Neural cell (in vitro differentiated cells): Measurements from ENCODE around the gene MXD3. TPM values are rescaled to one million over a fixed set of nuclear protein-coding genes. Genes with fewer than 3 reads are reported as not detected.

Source experiments
- H2AFZ ChIP-seq: fragments of 200-600, 300-800 bp; sonication (generic), shearing (Covaris generic); 2 replicates; pipeline ENCODE4 v1.6.0; 2014; ENCODE audit warnings: low read depth, mild to moderate bottlenecking, antibody characterized with exemption, low read length, moderate library complexity
- H3F3A ChIP-seq: fragments of 200-600 bp; shearing (Covaris generic); 2 replicates; pipeline ENCODE4 v1.6.1; 2016; ENCODE audit warnings: mild to moderate bottlenecking, moderate library complexity, mixed read lengths, antibody characterized with exemption, low read length; ENCODE audit not compliant: insufficient read depth, poor library complexity, severe bottlenecking
- H3K27ac ChIP-seq: fragments of 200-600, 300-800 bp; sonication (generic), shearing (Covaris generic); 2 replicates; pipeline ENCODE4 v1.5.1; 2014; ENCODE audit warnings: mild to moderate bottlenecking, low read length, moderate library complexity
- H3K27me3 ChIP-seq: fragments of 300-800, 200-600 bp; sonication (generic), shearing (Covaris generic); 2 replicates; pipeline ENCODE4 v1.6.0; 2014; ENCODE audit warnings: mild to moderate bottlenecking, low read depth, low read length, moderate library complexity; ENCODE audit not compliant: insufficient read depth
- H3K36me3 ChIP-seq: fragments of 300-800, 200-600 bp; sonication (generic), shearing (Covaris generic); 2 replicates; pipeline ENCODE4 v1.5.1; 2014; ENCODE audit warnings: mild to moderate bottlenecking, antibody characterized with exemption, low read length, moderate library complexity; ENCODE audit not compliant: insufficient read depth
- H3K4me2 ChIP-seq: fragments of 300-800, 200-600 bp; sonication (generic), shearing (Covaris generic); 2 replicates; pipeline ENCODE4 v1.6.0; 2014; ENCODE audit warnings: mild to moderate bottlenecking, low read length
- H3K4me3 ChIP-seq: fragments of 300-800, 200-600 bp; sonication (generic), shearing (Covaris generic); 2 replicates; pipeline ENCODE4 v1.5.1; 2014; ENCODE audit warnings: mild to moderate bottlenecking, low read length, moderate library complexity
- H3K79me2 ChIP-seq: fragments of 200-600 bp; shearing (Covaris generic); replicated peaks from 2 replicates; pipeline ENCODE4 v1.6.0; 2014; ENCODE audit warnings: mild to moderate bottlenecking, low read length, moderate library complexity; ENCODE audit not compliant: insufficient read depth
- H3K9ac ChIP-seq: fragments of 300-800, 200-600 bp; sonication (generic), shearing (Covaris generic); 2 replicates; pipeline ENCODE4 v1.6.1; 2016; ENCODE audit warnings: mild to moderate bottlenecking, low read length, mixed read lengths
- H3K9me2 ChIP-seq: fragments of 200-600 bp; shearing (Covaris generic); 2 replicates; pipeline ENCODE4 v1.6.1; 2016; ENCODE audit warnings: mild to moderate bottlenecking, low read length, mixed read lengths; ENCODE audit not compliant: insufficient read depth
- H3K9me3 ChIP-seq: fragments of 200-600, 300-800 bp; sonication (generic), shearing (Covaris generic); 2 replicates; pipeline ENCODE4 v1.6.1; 2016; ENCODE audit warnings: mild to moderate bottlenecking, mixed run types, low read length, moderate library complexity, mixed read lengths
- H4K20me1 ChIP-seq: fragments of 200-600 bp; shearing (Covaris generic); 2 replicates; pipeline ENCODE4 v1.6.1; 2016; ENCODE audit warnings: mild to moderate bottlenecking, mixed run types; ENCODE audit not compliant: insufficient read depth
- CTCF ChIP-seq: fragments of 450-650 bp; IDR thresholded peaks from 2 replicates; pipeline ENCODE4 v1.5.1; 2014; ENCODE audit warnings: antibody characterized with exemption, mild to moderate bottlenecking, moderate library complexity; ENCODE audit not compliant: poor library complexity, severe bottlenecking
- EP300 ChIP-seq: fragments of 450-650 bp; conservative IDR thresholded peaks from 2 replicates; pipeline ENCODE4 v1.6.1; 2014; ENCODE audit warnings: antibody characterized with exemption, mild to moderate bottlenecking, moderate library complexity; ENCODE audit not compliant: poor library complexity, severe bottlenecking
- EZH2 ChIP-seq: fragments of 200-600, 300-800 bp; shearing (Covaris generic), sonication (generic); IDR thresholded peaks from 2 replicates; pipeline ENCODE4 v1.6.1; 2014; ENCODE audit warnings: antibody characterized with exemption, low read length, borderline replicate concordance, mild to moderate bottlenecking; ENCODE audit not compliant: insufficient read depth, poor library complexity, severe bottlenecking
- MXI1 ChIP-seq: fragments of 450-650 bp; conservative IDR thresholded peaks from 2 replicates; pipeline ENCODE4 v1.6.1; 2014; ENCODE audit warnings: antibody characterized with exemption, mild to moderate bottlenecking; ENCODE audit not compliant: poor library complexity, severe bottlenecking
- POLR2AphosphoS5 ChIP-seq: IDR thresholded peaks from 2 replicates; pipeline ENCODE4 v1.6.1; 2012
- RAD21 ChIP-seq: fragments of 450-650 bp; conservative IDR thresholded peaks from 2 replicates; pipeline ENCODE4 v1.6.1; 2014; ENCODE audit warnings: antibody characterized with exemption, mild to moderate bottlenecking, moderate library complexity
- REST ChIP-seq: IDR thresholded peaks from 2 replicates; pipeline ENCODE4 v1.6.1; 2012; ENCODE audit warnings: borderline replicate concordance
- SMC3 ChIP-seq: fragments of 450-650 bp; conservative IDR thresholded peaks from 2 replicates; pipeline ENCODE4 v1.6.1; 2014; ENCODE audit warnings: antibody characterized with exemption, mild to moderate bottlenecking, moderate library complexity; ENCODE audit not compliant: poor library complexity
- TAF1 ChIP-seq: IDR thresholded peaks from 2 replicates; pipeline ENCODE4 v1.6.1; 2012; ENCODE audit warnings: low read depth
- polyA plus RNA-seq: library from polyadenylated mRNA; depleted of rRNA; stranded (reverse); fragments of >200 nt; gene quantifications from 2 replicates; pipeline ENCODE4 v1.2.3, GENCODE V29; 2014

MXD3 gene
- polyA plus RNA-seq, 1 donor from 2014 or later = 9.3 TPM

DNA sequence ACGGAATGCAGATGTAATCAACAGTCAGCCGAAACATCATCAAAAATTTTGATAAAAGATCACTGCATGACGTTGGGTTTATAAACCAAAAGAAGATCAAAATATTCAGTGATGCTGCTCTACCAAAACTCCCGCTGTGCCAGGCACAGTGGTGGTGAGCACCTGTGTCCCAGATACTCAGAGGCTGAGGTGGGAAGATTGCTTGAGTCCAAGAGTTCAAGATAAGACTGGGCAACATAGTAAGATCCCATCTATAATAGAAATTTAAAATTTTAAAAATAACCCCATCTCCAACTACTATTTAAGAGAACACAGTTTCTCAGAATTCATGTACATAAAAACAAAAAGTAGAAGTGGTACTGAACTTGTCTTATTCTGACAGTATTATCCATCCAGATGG lies 36.0 kb upstream of the MXD3 start:
- Histone ChIP-seq H3K4me3 (no peak overlapping the region), H3K9me2 (no peaks in the 10 kb centered on the region), H3K9ac (no peak overlapping the region), H3K4me2 (no peak overlapping the region), H3K27ac (no peak overlapping the region), H3K79me2 (peaks cover 51% of the 10 kb centered on the region), H3K9me3 (no peaks in the 10 kb centered on the region), H2AFZ (no peak overlapping the region), H3K27me3 (no peaks in the 10 kb centered on the region), H3F3A (no peaks in the 10 kb centered on the region), H4K20me1 (no peaks in the 10 kb centered on the region), H3K36me3 (no peaks in the 10 kb centered on the region)
- TF ChIP-seq TAF1 (no peak), POLR2AphosphoS5 (no peak), EZH2 (no peak), EP300 (no peak), SMC3 (no peak), REST (no peak), RAD21 (no peak), CTCF (no peak), MXI1 (no peak)

- Histone ChIP-seq H2AFZ (no peak overlapping the region), H3F3A (no peaks in the 10 kb centered on the region), H3K79me2 (peaks cover 51% of the 10 kb centered on the region), H3K4me3 (no peak overlapping the region), H3K9ac (no peak overlapping the region), H4K20me1 (no peaks in the 10 kb centered on the region), H3K27ac (no peak overlapping the region), H3K4me2 (no peak overlapping the region), H3K36me3 (no peaks in the 10 kb centered on the region), H3K9me3 (no peaks in the 10 kb centered on the region), H3K9me2 (no peaks in the 10 kb centered on the region), H3K27me3 (no peaks in the 10 kb centered on the region)
- TF ChIP-seq CTCF (no peak), MXI1 (no peak), EZH2 (no peak), POLR2AphosphoS5 (no peak), RAD21 (no peak), REST (no peak), SMC3 (no peak), EP300 (no peak), TAF1 (no peak)
These were observed 35.1 kb upstream of the MXD3 start for GRCh38 chr5:177346820-177347219.
